ENCODE data around the gene PPAN.

The PPAN gene

GRCh38 chr19:10158485-10158884, 52.3 kb downstream of the PPAN start:
- no peaks in the 10 kb centered on the region for H3K9me2 ChIP-seq (replicated peaks; ENCODE audit: control insufficient read depth, low read length)
- no peaks in the 10 kb centered on the region for H3K9me3 ChIP-seq (ENCODE audit: control insufficient read depth, insufficient read depth, low read length)
- H4K20me1 ChIP-seq (ENCODE audit: control insufficient read depth, insufficient read depth, low read depth, low read length), result peaks cover 3% of the 10 kb centered on the region; the same call in 1 of the 2 replicates
- H3K4me1 ChIP-seq (ENCODE audit: control insufficient read depth, low read length), result no peaks in the 10 kb centered on the region
- H3K27me3 ChIP-seq (ENCODE audit: control insufficient read depth, low read length), result no peaks in the 10 kb centered on the region
- TF ChIP-seq EZH2phosphoT487 (IDR thresholded peaks at IDR 0.05; ENCODE audit: borderline replicate concordance, low read length) (no peak), CTCF (IDR thresholded peaks at IDR 0.05; ENCODE audit: low read depth, low read length, poor library complexity, severe bottlenecking) (no peak)
- H3K4me3 ChIP-seq (ENCODE audit: low read length), result no peak overlapping the region
- H3K36me3 ChIP-seq (ENCODE audit: control insufficient read depth, low read length), result peaks cover 98% of the 10 kb centered on the region
- H3F3A ChIP-seq (ENCODE audit: control insufficient read depth, insufficient read depth), result peaks cover 21% of the 10 kb centered on the region
- H3K79me2 ChIP-seq (ENCODE audit: control insufficient read depth, low read length), result peaks cover 83% of the 10 kb centered on the region
- no peak overlapping the region for H3K4me2 ChIP-seq (ENCODE audit: low read length)
- no peak overlapping the region for H3K27ac ChIP-seq (ENCODE audit: low read depth, low read length)

- Histone ChIP-seq H3K9me3 (ENCODE audit: control insufficient read depth, insufficient read depth, low read length) (no peaks in the 10 kb centered on the region), H4K20me1 (ENCODE audit: control insufficient read depth, insufficient read depth, low read depth, low read length) (peaks cover 3% of the 10 kb centered on the region; the same call in 1 of the 2 replicates), H3K36me3 (ENCODE audit: control insufficient read depth, low read length) (peaks cover 96% of the 10 kb centered on the region), H3K4me2 (ENCODE audit: low read length) (no peak overlapping the region), H3K27ac (ENCODE audit: low read depth, low read length) (no peak overlapping the region), H3K4me3 (ENCODE audit: low read length) (no peak overlapping the region), H3K4me1 (ENCODE audit: control insufficient read depth, low read length) (no peaks in the 10 kb centered on the region), H3K27me3 (ENCODE audit: control insufficient read depth, low read length) (no peaks in the 10 kb centered on the region), H3K79me2 (ENCODE audit: control insufficient read depth, low read length) (peaks cover 80% of the 10 kb centered on the region), H3K9me2 (replicated peaks; ENCODE audit: control insufficient read depth, low read length) (no peaks in the 10 kb centered on the region), H3F3A (ENCODE audit: control insufficient read depth, insufficient read depth) (peaks cover 13% of the 10 kb centered on the region)
- TF ChIP-seq CTCF (IDR thresholded peaks at IDR 0.05; ENCODE audit: low read depth, low read length, poor library complexity, severe bottlenecking) (no peak), EZH2phosphoT487 (IDR thresholded peaks at IDR 0.05; ENCODE audit: borderline replicate concordance, low read length) (no peak)
These were observed 53.4 kb downstream of the PPAN start for GRCh38 chr19:10159610-10160009.
